Lung (tissue), 12 donors: ENCODE data around the gene TAPBP. TPM values are rescaled to one million over a fixed set of nuclear protein-coding genes. Genes with fewer than 3 reads are reported as not detected.
A peak's percentile ranks its signal among the peaks of the same experiment; 100 is the strongest.
"Not testable (repeated sequence)": the region's sequence is repeated elsewhere in the genome, so short reads cannot be mapped to it uniquely, and the experiment has no call there.

Experiments used
- ATAC-seq: fragments of 200-7000 bp; cut with Tn5 transposase; one replicate; pipeline ENCODE4 v1.9.1; 2020; ENCODE audit warnings: moderate number of reproducible peaks; ENCODE audit not compliant: insufficient read depth, low FRiP score
- DNase-seq, 3 donors: peaks; one replicate each; pipeline ENCODE4 v3.0.0-alpha.2; 2013 to 2017
- H3K27ac ChIP-seq, 2 donors: one replicate each; pipeline ENCODE4 v1.5.1; 2013; ENCODE audit warnings: mild to moderate bottlenecking in 2 of 2, moderate library complexity in 2 of 2, control low read depth in 1 of 2, inconsistent platforms in 1 of 2, low read depth in 1 of 2, low read length in 1 of 2
- H3K27me3 ChIP-seq, 3 donors: one replicate each; pipeline ENCODE4 v1.5.1; 2013; ENCODE audit warnings: low read length in 2 of 3; ENCODE audit not compliant: control insufficient read depth in 3 of 3, insufficient read depth in 3 of 3
- H3K36me3 ChIP-seq, 4 donors: one replicate each; pipeline ENCODE4 v1.5.1; 2013; ENCODE audit warnings: low read length in 4 of 4, mild to moderate bottlenecking in 1 of 4, moderate library complexity in 1 of 4; ENCODE audit not compliant: control insufficient read depth in 4 of 4, insufficient read depth in 4 of 4
- H3K4me1 ChIP-seq, 5 donors: one replicate each; pipeline ENCODE4 v1.5.1; 2013; ENCODE audit warnings: low read length in 5 of 5, mild to moderate bottlenecking in 2 of 5, moderate library complexity in 1 of 5; ENCODE audit not compliant: control insufficient read depth in 5 of 5, insufficient read depth in 5 of 5
- H3K4me3 ChIP-seq: one replicate; pipeline ENCODE4 v1.5.1; 2013; ENCODE audit warnings: mild to moderate bottlenecking, control low read depth, moderate library complexity
- H3K9ac ChIP-seq, 2 donors: one replicate each; pipeline ENCODE4 v1.5.1; 2013; ENCODE audit warnings: low read length in 2 of 2, control low read depth in 1 of 2; ENCODE audit not compliant: insufficient read depth in 1 of 2
- H3K9me3 ChIP-seq, 4 donors: one replicate each; pipeline ENCODE4 v1.5.1; 2013; ENCODE audit warnings: low read length in 3 of 4, mild to moderate bottlenecking in 1 of 4, moderate library complexity in 1 of 4; ENCODE audit not compliant: control insufficient read depth in 4 of 4, insufficient read depth in 3 of 4
- WGBS, 2 donors: extraction: QIAGEN DNeasy Blood & Tissue Kit; methylation state at CpG; one replicate each; pipeline ENCODE4 v1.1.7; 2013; 5-methylcytosine and 5-hydroxymethylcytosine counted together
- polyA plus RNA-seq, 2 donors: library from polyadenylated mRNA; stranded (reverse); fragments of 200-250 nt; gene quantifications; one replicate each; pipeline ENCODE4 v1.2.1, GENCODE V29; 2013
- total RNA-seq, 2 donors: library from RNA; depleted of rRNA in 1 of 2; stranded (reverse); fragments of >200 nt in 1 of 2; gene quantifications; one replicate each; pipeline ENCODE4 v1.2.1, GENCODE V29; 2014 to 2021
- TF ChIP-seq, protein P1 (sequence below): IDR thresholded peaks from 2 replicates; pipeline ENCODE4 v1.5.1; 2012; ENCODE audit warnings: mild to moderate bottlenecking; ENCODE audit errors: control extremely low read depth, extremely low read depth
- donor health status: control.
- donor health status: control.
- donor health status: Bipolar disorder and iron deficiency.
- donor health status: healthy.
- donor health status: DM: yes; HTN: yes; CAD: no.

The TAPBP gene
- total and polyA plus RNA-seq, 4 donors = 78.7 to 241 (median 117) TPM

DNA sequence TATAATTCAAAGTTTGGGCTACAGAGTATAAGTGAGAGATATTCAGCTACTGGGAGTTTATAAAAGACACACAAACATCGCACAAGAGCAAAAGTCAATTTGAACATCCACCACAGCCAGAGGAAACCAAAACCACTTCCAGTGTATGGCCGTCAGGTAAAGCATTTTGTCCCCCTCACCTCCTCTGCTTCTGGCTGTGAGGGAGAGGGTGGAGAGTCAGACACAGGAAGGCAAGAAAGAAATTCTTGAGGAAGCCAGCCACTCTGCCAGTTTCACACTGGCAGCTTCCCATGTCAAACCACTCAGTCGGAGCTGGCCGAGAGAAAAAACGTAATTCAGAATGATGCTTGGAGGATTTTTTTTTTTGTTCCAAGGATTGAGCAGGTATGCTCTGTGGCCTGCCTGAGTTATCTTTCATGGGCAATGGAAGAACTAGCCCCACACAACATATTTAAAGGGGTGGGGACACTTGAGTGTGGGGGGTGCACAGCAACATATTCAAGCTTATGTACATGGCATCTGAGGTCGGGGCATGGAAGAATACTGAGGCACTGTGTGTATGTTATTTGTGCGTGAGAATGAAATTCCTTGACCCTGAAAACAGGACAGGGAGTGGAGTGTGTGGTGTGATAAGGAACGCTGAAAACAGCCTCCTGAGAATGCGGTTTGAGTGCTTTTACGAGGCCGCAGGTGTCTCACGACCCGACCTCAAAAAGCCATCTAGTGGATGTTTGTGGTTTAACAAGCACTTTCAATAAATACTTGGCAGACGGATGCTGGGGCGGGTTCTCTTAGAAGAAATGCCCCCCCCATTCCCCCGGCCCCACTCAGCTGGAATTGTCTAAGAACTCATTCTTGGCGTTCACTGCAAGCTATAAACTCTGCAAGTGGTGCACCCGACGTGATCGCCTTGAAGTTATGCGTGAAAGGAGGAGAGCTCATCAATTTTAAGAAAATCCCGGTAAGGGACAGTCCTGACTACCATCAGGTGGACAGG, 31.1 kb upstream of the TAPBP start:
- 10 to 11% methylated on average over 22 of the region's 22 CpGs for WGBS, 2 donors

DNA sequence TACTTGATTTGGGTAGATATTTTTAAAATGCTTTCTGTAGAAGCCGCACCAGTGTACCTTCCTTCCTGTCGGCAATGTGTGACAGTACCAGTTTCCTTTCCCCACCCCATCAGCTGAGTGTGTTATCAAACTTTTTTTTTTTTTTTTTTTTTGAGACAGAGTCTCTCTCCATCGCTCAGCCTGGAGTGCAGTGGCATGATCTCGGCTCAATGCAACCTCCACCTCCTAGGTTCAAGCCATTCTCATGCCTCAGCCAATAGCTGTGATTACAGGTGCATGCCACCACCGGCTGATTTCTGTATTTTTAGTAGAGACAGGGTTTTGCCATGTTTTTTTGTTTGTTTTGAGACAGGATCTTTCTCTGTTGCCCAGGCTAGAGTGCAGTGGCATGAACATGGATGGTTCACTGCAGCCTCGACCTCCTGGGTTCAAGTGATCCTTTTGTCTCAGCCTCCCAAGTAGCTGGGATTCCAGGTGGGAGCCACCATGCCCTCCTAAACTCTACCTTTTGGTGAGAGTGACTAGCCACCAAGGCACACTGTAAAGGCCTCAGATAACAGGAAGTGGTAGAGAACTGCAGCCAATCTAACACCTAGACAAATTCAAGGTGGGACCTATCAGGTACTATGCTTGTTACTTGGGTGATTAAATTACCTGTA, 30.2 kb upstream of the TAPBP start:
- Histone ChIP-seq H3K4me1 (peaks cover 0 to 5% (median 0%) of the 10 kb centered on the region in 5 donors), H3K27ac (peak overlapping the region in 1 of 2 donors; percentile 84), H3K9me3 (no peaks in the 10 kb centered on the region), H3K27me3 (no peaks in the 10 kb centered on the region), H3K9ac (no peak overlapping the region), H3K4me3 (no peak overlapping the region), H3K36me3 (no peaks in the 10 kb centered on the region)
- WGBS, 2 donors = 33 to 36% methylated on average over 6 of the region's 6 CpGs
- TF ChIP-seq, protein P1, sequence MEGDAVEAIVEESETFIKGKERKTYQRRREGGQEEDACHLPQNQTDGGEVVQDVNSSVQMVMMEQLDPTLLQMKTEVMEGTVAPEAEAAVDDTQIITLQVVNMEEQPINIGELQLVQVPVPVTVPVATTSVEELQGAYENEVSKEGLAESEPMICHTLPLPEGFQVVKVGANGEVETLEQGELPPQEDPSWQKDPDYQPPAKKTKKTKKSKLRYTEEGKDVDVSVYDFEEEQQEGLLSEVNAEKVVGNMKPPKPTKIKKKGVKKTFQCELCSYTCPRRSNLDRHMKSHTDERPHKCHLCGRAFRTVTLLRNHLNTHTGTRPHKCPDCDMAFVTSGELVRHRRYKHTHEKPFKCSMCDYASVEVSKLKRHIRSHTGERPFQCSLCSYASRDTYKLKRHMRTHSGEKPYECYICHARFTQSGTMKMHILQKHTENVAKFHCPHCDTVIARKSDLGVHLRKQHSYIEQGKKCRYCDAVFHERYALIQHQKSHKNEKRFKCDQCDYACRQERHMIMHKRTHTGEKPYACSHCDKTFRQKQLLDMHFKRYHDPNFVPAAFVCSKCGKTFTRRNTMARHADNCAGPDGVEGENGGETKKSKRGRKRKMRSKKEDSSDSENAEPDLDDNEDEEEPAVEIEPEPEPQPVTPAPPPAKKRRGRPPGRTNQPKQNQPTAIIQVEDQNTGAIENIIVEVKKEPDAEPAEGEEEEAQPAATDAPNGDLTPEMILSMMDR = no peak
- ATAC-seq (no peak), DNase-seq (no peak)

More for the DNA sequence above, 31.1 kb upstream of the TAPBP start:
- TF ChIP-seq, protein P1 = peak; percentile 42
- no peaks in the 10 kb centered on the region for H3K36me3 ChIP-seq
- H3K27ac ChIP-seq = peak overlapping the region in 1 of 2 donors; percentile 82
- no peaks in the 10 kb centered on the region for H3K27me3 ChIP-seq
- H3K9ac ChIP-seq = no peak overlapping the region
- H3K9me3 ChIP-seq = no peaks in the 10 kb centered on the region
- H3K4me3 ChIP-seq = no peak overlapping the region
- H3K4me1 ChIP-seq = peaks cover 0 to 5% (median 0%) of the 10 kb centered on the region in 5 donors
- peak; percentile 71 to 86 (median 83) for DNase-seq
- peak; percentile 85 for ATAC-seq

DNA sequence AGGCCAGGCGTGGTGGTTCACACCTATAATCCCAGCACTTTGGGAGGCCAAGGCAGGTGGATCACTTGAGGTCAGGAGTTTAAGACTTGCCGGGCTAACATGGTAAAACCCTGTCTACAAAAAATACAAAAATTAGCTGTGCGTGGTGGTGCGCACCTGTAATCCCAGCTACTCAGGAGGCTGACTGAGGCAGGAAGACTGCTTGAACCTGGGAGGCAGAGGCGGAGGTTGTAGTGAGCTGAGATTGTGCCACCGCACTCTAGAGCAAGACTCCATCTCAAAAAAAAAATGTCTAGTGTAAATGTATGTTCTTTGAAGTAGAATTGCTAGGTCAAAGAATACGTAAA, 29.7 kb upstream of the TAPBP start:
- not testable (repeated sequence) for H3K4me1 ChIP-seq, H3K36me3 ChIP-seq, H3K27me3 ChIP-seq, H3K9ac ChIP-seq, H3K27ac ChIP-seq, H3K4me3 ChIP-seq, ATAC-seq, H3K9me3 ChIP-seq, DNase-seq
- WGBS, 2 donors = 77 to 79% methylated on average over 7 of the region's 7 CpGs

DNA sequence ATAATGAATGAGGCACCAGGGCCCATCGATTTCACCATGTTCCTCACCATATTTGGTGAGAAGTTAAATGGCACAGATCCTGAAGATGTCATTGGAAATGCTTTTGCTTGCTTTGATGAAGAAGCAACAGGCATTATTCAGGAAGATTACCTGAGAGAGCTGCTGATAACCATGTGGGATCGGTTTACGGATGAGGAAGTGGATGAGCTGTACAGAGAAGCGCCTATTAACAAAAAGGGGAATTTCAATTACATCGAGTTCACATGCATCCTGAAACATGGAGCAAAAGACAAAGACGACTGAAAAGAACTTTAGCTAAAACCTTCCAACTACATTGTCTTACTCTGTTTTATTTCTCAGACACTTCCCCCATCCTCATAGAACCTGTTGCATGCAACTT, 25.3 kb upstream of the TAPBP start:
- WGBS, 2 donors = 56 to 76% methylated on average over 6 of the region's 6 CpGs
- no peak overlapping the region for H3K27ac ChIP-seq
- H3K9ac ChIP-seq = no peak overlapping the region
- no peak for ATAC-seq
- no peak overlapping the region for H3K4me3 ChIP-seq
- TF ChIP-seq, protein P1 = no peak
- no peaks in the 10 kb centered on the region for H3K27me3 ChIP-seq
- H3K36me3 ChIP-seq = no peaks in the 10 kb centered on the region
- H3K9me3 ChIP-seq = no peaks in the 10 kb centered on the region
- DNase-seq = no peak
- H3K4me1 ChIP-seq = peaks cover 0 to 3% (median 0%) of the 10 kb centered on the region in 5 donors
